K562 (cell line): ENCODE results near the gene HOXC10. TPM values are rescaled to one million over a fixed set of nuclear protein-coding genes. Genes with fewer than 3 reads are reported as not detected.

Experiments
- CCAR2 ChIP-seq: fragments of 200-400 bp; formaldehyde crosslinking; IDR thresholded peaks from 2 replicates; pipeline ENCODE4 v1.6.1; 2017; ENCODE audit warnings: mild to moderate bottlenecking, low read depth, low read length
- HMG20A ChIP-seq: fragments of 450-650 bp; formaldehyde crosslinking; conservative IDR thresholded peaks from 2 replicates; pipeline ENCODE4 v1.4.0; 2020; ENCODE audit warnings: mild to moderate bottlenecking, mixed read lengths
- JUND ChIP-seq, 2 experiments: IDR thresholded peaks; 2 replicates in 1 of 2; 3 replicates in 1 of 2; pipeline ENCODE4 v1.6.1; 2011; ENCODE audit warnings: borderline replicate concordance in 2 of 2, low read depth in 2 of 2, low read length in 2 of 2, improper control_type of control experiment in 1 of 2, missing biosample characterization in 1 of 2, missing genetic modification characterization in 1 of 2, missing genetic modification reagents in 1 of 2
- MLLT1 ChIP-seq, 2 experiments: fragments of 450-650 bp; IDR thresholded peaks; 2 replicates each; pipeline ENCODE4 v1.6.1; 2016
- RBM17 ChIP-seq: fragments of 200-400 bp; formaldehyde crosslinking; IDR thresholded peaks from 2 replicates; pipeline ENCODE4 v1.6.1; 2017; ENCODE audit warnings: low read depth, mild to moderate bottlenecking, low read length, borderline replicate concordance
- REST ChIP-seq, 2 experiments: fragments of 450-650 bp; formaldehyde crosslinking in 1 of 2; IDR thresholded peaks; 2 replicates each; pipeline versions ENCODE4 v1.4.0 to v1.6.1; 2014 to 2020; ENCODE audit warnings: mild to moderate bottlenecking in 2 of 2, borderline replicate concordance in 1 of 2, low read depth in 1 of 2
- RNF2 ChIP-seq: sonication (generic); IDR thresholded peaks from 2 replicates; pipeline ENCODE4 v1.6.1; 2016
- TSC22D4 ChIP-seq: fragments of 450-650 bp; IDR thresholded peaks from 2 replicates; pipeline ENCODE4 v1.6.1; 2016; ENCODE audit warnings: missing genetic modification characterization, missing biosample characterization, control low read depth
- ZBTB12 ChIP-seq: fragments of 250-450 bp; sonication (Bioruptor Pico); IDR thresholded peaks from 2 replicates; pipeline ENCODE4 v1.4.0; 2020
- ZBTB17 ChIP-seq: fragments of 450-650 bp; formaldehyde crosslinking; IDR thresholded peaks from 2 replicates; pipeline ENCODE4 v1.4.0; 2020; ENCODE audit warnings: mild to moderate bottlenecking
- ZNF174 ChIP-seq: fragments of 250-450 bp; sonication (Bioruptor Pico); IDR thresholded peaks from 2 replicates; pipeline ENCODE4 v1.4.0; 2020; ENCODE audit warnings: mild to moderate bottlenecking
- ZNF347 ChIP-seq: fragments of 450-650 bp; formaldehyde crosslinking; IDR thresholded peaks from 2 replicates; pipeline ENCODE4 v1.4.0; 2020; ENCODE audit warnings: low read depth, mild to moderate bottlenecking, moderate library complexity
- polyA plus RNA-seq, 8 experiments: library from polyadenylated mRNA; depleted of rRNA in 4 of 8; stranded (reverse) in 5 of 8; unstranded in 3 of 8; fragments of >200 nt; fragmentation: Nextera tagmentation in 2 of 8; fragmentation: Illumina TruSeq in 1 of 8; extraction: Ambion mirVana in 2 of 8; extraction: Trizol in 1 of 8; gene quantifications; 2 replicates each; pipeline versions ENCODE4 v1.2.1 to v1.2.3, GENCODE V29; 2011 to 2014; ENCODE audit warnings: inconsistent platforms in 1 of 8, missing spikeins in 1 of 8
- total RNA-seq, 7 experiments: library from RNA; depleted of rRNA in 6 of 7; stranded (reverse); fragments of >200 nt in 6 of 7; fragmentation: Illumina TruSeq in 2 of 7; extraction: Trizol in 2 of 7; gene quantifications; 2 replicates each; pipeline versions ENCODE4 v1.2.1 to v1.2.3, GENCODE V29; 2011 to 2021; ENCODE audit warnings: low replicate concordance in 1 of 7
- TF ChIP-seq, protein P1 (sequence below): fragments of 450-650 bp; formaldehyde crosslinking; IDR thresholded peaks from 2 replicates; pipeline ENCODE4 v1.4.0; 2020; ENCODE audit warnings: mild to moderate bottlenecking

The HOXC10 gene
- total and polyA plus RNA-seq, 9 of the 15 experiments (the other 6 are each of a cell fraction or from before 2014, with no cell fraction given): 0.13 to 0.77 (median 0.35) TPM; not detected in 2

DNA sequence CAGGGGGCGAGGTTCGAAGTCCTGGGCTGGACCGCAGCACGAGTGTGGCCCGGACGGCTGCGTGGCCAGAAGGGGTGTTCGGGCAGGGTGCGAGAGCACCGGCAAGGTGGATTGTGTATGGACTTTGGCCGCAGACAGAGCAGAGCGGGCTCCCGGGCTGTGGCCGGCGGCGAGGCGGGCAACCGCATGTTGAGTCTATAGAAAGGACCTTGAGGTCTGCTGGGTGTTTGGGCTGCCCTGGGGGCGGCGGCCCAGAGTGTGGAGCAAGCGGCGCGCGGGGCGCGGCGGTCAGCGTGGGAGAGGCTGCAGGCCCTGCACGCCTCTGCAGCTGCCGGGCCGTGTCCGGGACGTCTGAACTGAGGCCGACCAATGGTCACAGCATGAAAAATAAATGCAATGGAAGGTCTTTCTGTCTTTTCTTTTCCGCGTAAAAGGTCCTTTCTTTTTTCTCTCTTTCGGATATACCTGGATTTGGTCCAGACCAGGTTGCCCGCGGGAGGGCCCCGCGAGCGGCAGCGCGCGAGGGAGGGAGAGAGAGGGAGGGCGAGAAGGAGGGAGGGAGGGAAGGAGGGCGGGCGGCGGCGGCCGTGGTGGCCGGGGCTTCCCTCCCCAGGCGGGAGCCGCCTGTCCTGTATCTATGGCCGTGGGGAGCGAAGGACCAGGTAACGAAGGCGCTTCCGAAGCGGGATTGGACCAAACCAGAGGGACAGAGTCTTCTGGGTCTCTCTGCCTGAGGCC lies 9.5 kb downstream of the HOXC10 start (continued):
- TF ChIP-seq RBM17: no peak
- TF ChIP-seq ZBTB12: no peak
- 0 out of 4 replicates have a peak, but pooled peaks of 1 of the 2 experiments have one; percentile 6 for TF ChIP-seq MLLT1 (IDR thresholded peaks at IDR 0.05)
- no peak for TF ChIP-seq ZNF174 (CRISPR knock-in tag)
- TF ChIP-seq, protein P1, sequence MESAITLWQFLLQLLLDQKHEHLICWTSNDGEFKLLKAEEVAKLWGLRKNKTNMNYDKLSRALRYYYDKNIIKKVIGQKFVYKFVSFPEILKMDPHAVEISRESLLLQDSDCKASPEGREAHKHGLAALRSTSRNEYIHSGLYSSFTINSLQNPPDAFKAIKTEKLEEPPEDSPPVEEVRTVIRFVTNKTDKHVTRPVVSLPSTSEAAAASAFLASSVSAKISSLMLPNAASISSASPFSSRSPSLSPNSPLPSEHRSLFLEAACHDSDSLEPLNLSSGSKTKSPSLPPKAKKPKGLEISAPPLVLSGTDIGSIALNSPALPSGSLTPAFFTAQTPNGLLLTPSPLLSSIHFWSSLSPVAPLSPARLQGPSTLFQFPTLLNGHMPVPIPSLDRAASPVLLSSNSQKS (CRISPR knock-in tag): no peak
- no peak for TF ChIP-seq JUND (IDR thresholded peaks at IDR 0.05; ENCODE audit: borderline replicate concordance, low read depth, low read length)
- peak; percentile 25; the same call in 1 of the 3 replicates for TF ChIP-seq JUND (tag; IDR thresholded peaks at IDR 0.05; ENCODE audit: borderline replicate concordance, low read depth, low read length)
- TF ChIP-seq ZBTB17 (CRISPR knock-in tag): no peak
- no peak for TF ChIP-seq REST (IDR thresholded peaks at IDR 0.05; ENCODE audit: borderline replicate concordance)
- no peak for TF ChIP-seq REST (CRISPR knock-in tag; IDR thresholded peaks at IDR 0.05; ENCODE audit: low read depth)
- no peak for TF ChIP-seq ZNF347 (CRISPR knock-in tag)
- no peak for TF ChIP-seq TSC22D4 (tag)
- TF ChIP-seq RNF2: peak; percentile 39; the same call in 1 of the 2 replicates
- TF ChIP-seq HMG20A (CRISPR knock-in tag): no peak
- no peak for TF ChIP-seq CCAR2
